Femur (tissue), 1 donor: ENCODE data around the gene SDF4.
A peak's percentile ranks its signal among the peaks of the same experiment; 100 is the strongest.

Source experiments
- DNase-seq: peaks from one replicate; pipeline ENCODE4 v3.0.0-alpha.2; 2017

SDF4 gene

DNA sequence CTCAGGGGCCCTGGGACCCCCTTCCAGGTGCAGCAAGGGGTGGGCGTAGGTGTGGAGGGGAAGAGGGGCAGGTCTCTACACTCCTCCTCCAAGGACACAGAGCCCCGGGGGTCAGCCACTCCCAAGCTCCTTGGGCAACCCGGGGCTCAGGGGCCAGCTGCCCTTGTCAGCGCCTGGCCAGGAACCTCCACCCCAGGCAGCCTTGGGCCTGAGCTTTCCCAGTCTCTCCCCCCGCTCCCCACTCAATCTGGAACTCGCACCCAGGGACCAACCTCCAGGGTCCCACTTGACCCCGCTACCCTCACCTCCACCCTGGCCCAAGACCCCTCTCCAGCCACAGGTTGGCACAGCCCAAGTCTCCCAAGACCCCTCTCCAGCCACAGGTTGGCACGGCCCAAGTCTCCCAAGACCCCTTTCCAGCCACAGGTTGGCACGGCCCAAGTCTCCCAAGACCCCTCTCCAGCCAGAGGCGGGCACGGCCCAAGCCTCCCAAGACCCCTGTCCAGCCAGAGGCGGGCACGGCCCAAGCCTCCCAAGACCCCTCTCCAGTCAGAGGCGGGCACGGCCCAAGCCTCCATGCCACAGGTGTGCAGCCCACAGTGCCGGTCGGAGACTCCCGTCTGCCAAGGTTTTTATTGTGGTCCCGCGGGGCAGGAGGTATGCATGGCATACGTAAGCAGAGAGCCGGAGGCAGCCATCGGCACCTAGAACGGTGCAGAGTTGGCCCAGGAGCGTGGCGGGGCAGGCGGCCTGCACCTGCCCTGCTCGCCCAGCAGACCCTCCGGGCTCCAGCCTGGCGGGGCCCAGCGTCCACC, 20.9 kb downstream of the SDF4 start:
- DNase-seq = peak; percentile 15

GRCh38 chr1:1208713-1209433, 22.9 kb downstream of the SDF4 start:
- DNase-seq = peak; percentile 51

DNA sequence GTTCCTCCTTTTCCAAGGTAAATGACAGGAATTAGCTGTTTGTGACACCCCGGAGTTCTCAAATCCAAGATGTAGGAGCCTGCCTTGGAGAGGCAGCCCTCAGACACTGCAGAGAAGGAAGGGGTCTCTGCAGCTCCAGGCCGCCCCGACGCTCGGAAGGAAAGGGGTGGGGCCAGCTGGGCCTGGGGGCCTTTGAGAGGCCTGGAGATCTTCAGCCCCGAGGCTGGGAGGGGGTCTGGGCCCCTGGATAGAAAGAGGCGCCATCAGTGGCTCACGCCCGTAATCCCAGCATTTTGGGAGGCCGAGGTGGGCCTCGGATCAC, 24.3 kb downstream of the SDF4 start:
- DNase-seq = no peak

GRCh38 chr1:1206966-1207531, 24.8 kb downstream of the SDF4 start:
- DNase-seq = peak; percentile 19

- DNase-seq = peak; percentile 33
Observed at GRCh38 chr1:1206376-1206965, 25.3 kb downstream of the SDF4 start, which contains the start of gene TNFRSF18. Gene TNFRSF18, minus strand, starts transcription at chr1:1206592. Its CDS starts 21 bp downstream, at chr1:1206571.

GRCh38 chr1:1205769-1206375, 25.9 kb downstream of the SDF4 start:
- DNase-seq = peak; percentile 24

DNA sequence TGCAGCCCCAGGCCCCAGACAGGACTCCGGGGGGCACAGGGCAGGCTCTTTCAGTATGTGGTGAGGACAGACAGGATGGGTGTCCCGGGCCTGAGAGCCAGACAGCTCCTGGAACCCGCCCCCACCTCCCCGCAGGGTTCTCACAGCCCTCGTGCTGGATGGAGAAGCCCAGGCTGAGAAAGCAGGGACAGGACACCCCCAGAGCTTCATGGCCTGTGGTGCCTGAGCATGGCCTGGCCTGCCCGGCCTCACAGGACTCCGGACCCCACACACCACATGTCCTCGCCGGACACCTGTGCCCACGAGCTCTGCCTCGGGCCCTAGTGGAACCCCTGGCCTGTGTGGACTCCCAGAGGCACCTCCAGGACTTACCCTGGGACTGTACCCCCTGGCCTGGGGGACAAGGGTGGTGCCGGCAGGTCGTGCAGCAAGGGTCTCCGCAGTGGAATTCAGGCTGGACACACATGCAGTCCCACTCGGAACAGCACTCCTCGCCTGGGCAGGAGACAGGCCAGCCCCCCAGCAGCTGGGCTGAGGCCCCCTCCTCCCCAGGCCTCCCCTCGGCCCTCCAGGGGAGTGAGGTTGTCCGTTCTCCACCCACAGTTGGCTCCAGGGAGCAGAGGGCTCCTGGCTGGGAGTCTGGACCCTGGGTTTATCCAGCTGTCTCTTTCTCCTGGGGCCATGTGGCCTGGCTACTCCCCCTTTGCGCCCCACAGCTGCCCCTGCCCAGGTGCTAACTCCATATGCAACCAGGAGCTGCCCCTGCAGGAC, 26.6 kb downstream of the SDF4 start:
- DNase-seq = peak; percentile 20

- peak; percentile 11 for DNase-seq
Observed at GRCh38 chr1:1204425-1204920, 27.3 kb downstream of the SDF4 start.

- peak; percentile 33 for DNase-seq
Observed at GRCh38 chr1:1203561-1204424, 28.0 kb downstream of the SDF4 start.

GRCh38 chr1:1202831-1203560, 28.8 kb downstream of the SDF4 start:
- DNase-seq = peak; percentile 21

GRCh38 chr1:1200876-1201810, 30.7 kb downstream of the SDF4 start:
- DNase-seq = peak; percentile 69

DNA sequence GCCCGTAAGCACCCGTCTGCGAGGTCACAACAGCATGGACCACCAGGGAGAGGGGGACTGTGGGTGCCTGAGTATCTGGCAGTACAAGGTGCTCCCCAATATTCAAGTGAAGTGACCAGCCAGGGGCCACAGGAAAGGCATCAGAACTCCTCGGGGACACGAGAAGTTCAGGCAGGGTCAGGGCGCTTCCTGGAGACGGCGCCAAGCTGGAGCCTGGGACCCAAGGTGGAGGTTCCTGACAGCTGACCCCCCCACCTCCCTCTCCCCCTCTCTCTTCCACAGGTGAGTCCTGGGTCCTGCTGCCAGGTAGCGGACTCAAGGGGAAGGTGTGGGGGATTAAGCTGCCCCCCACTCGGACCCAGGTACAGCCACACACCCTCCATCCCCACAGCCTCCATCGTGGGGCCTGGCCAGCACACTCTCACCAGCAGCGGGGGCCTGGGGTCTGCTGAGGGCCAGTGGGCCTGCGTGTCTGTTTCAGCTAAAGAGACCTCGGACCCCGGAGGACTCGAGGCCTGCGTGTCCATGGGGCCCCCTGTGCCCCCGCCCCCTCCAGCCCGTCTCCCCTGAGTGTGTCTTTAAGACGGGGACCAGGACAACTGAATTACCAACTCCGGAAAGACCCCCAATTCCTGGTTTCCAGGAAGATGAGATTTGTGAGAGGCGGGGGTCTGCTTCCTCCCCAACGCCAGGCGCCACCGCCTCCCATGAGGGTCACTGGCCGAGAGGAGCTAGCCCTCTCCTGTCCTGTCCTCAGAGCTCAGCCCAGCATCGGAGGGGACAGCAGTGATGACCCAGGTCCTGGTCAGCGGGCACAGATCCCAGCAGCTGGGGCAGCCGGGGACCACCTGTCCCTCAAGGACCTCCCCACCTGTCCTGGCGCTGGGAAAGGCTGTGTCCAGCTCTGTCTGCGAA, 31.6 kb downstream of the SDF4 start:
- DNase-seq = peak; percentile 19

- DNase-seq = peak; percentile 12
Observed at GRCh38 chr1:1199141-1199960, 32.5 kb downstream of the SDF4 start.

DNA sequence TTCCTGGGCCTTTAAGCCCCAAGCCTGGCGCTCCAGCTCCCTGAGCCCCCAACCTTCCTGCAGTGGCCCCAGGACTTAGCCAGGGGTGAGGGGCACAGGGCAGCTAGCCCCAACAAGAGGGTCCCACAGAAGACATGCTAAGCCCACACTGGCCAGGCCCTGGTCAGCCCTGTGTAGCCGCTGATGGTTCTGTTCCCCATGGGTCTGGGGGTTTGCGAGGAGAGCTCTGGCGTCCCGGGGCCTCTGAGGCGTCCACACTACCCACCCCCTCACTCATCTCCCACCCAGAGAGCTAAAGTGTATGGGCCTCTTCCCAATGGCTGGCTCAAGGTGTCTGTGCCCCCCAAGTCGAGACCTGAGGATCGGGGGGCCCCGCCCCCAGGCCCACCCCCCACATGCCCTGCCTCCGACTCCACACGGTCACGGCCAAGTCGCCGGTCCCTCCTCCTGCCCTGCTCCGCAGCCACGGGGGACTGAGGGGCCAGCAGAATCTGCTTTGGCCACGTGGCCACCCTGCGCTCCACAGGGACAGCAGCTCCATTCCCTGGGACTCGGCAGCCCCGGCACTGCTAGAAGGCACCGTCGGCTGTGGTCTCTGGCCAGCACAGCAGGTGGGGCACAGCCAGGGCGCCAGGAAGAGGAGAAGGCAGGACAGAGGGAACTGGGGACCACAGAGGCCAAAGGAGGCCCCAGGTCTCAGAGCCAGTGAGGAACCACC, 33.2 kb downstream of the SDF4 start:
- peak; percentile 13 for DNase-seq

DNA sequence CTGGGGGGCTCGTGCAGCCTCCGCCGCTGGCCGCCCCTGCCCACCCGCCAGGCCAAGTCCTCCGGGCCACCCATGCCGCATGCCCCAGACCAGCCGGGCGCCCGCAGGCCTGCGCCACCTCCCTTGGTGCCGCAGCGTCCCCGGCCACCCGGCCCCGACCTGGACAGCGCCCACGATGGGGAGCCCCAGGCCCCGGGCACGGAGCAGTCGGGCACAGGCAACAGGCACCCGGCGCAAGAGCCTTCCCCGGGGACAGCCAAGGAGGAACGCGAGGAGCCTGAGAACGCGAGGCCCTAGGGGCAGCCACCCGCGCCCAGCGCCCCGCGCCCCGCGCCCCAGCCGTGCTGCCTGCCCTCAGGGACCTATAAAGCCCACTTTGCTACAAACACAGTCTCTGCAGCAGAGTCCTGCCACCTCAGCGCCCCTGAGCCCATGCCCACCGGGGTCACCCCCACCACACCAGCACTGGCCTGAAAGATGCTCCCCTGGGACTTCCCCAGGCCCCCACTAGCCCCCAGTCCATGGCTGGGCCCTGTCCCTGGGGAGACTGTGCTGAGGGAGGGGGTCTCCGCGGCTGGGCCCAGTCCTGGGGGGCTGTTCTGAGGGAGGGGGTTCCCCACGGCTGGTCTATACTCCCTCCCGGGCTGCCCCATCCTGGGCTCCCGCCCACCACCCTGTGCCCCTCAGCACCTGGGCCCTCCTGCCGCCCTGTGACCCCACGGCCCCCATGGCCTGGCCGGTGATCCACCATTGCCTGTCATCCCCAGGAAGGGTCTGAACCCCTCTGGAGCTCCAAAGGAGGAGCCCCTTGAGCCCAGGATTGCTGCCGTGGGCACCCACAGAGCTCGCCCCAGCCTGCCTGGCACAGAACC, 34.0 kb downstream of the SDF4 start:
- peak; percentile 15 for DNase-seq

DNA sequence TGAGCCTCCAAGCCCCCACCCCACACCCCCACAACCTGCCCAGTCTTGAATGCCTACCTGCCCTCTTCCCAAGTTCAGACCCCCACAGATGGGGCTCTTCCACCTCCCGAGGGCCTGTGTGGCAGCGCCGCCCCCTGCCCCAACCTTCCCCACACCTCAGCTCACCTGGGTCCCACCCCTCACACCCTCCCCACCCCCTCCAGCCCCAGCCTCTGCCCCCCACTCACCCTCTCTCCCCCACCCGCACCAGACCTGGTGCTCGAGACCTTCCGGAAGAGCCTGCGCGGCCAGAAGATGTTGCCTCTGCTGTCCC, 34.7 kb downstream of the SDF4 start:
- DNase-seq = no peak
